VCaP (cell line): ENCODE data around the gene MYD88.

Experiments
- H3K27ac ChIP-seq: fragments of 450-650 bp; 2 replicates; pipeline ENCODE4 v1.5.1; 2017
- CTCF ChIP-seq: fragments of 450-650 bp; conservative IDR thresholded peaks from 2 replicates; pipeline ENCODE4 v1.5.1; 2017; ENCODE audit warnings: mild to moderate bottlenecking, moderate library complexity

The MYD88 gene

GRCh38 chr3:38098376-38098723 lies 40.1 kb upstream of the MYD88 start:
- TF ChIP-seq CTCF = no peak
- no peak overlapping the region for H3K27ac ChIP-seq

GRCh38 chr3:38099518-38099917 lies 38.9 kb upstream of the MYD88 start:
- H3K27ac ChIP-seq = no peak overlapping the region
- no peak for TF ChIP-seq CTCF

DNA sequence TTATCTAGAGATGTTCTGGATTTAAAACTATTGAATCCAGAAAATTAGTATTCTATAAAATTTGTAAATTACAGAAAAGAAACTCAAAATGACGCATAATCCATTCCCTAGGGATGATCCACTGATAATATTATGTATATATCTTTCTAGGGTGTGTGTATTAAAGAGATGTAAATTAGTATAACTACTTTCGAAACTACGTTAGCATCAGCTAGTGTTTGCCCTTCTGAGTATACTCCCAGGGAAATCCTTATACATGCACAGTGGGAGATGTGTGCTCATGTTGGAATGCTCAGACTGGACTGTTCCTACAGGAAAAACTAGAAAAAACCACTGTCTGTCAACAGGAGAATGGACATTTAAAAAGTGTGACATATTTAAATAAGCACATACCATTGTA lies 38.0 kb upstream of the MYD88 start:
- no peak for TF ChIP-seq CTCF
- H3K27ac ChIP-seq = no peak overlapping the region

DNA sequence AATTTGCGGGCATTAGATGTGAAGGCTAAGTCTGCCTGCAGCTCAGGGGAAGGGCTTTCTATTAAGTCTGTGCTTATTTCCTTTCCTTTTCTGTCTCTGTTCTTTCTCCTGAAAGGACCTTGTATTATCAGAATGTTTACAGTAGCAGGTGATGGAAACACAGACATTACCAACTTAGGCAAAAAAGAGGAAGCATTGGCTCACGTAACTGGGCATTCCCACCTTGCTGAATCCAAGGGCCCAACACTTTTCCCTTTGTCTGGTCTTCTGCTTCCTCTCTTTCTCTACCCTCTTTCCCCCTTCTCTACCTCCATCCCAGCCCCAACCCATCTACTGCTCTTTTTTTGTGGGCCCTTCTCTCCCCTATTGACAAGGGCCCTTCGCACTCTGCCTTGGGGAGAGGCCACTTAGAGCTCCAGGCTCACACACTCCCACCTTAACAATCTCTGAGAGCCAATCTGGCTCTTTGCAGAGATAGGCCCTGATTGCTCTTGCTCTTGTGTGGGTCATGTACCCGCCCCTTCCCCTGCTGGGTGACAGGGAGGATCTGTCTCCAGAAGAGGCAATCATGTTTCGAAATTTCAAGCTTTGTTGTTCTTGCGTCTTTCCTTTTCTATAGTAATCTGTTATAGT lies 36.5 kb upstream of the MYD88 start:
- no peak for TF ChIP-seq CTCF
- H3K27ac ChIP-seq = no peak overlapping the region

GRCh38 chr3:38102444-38102814 lies 36.0 kb upstream of the MYD88 start:
- TF ChIP-seq CTCF = no peak
- no peak overlapping the region for H3K27ac ChIP-seq

DNA sequence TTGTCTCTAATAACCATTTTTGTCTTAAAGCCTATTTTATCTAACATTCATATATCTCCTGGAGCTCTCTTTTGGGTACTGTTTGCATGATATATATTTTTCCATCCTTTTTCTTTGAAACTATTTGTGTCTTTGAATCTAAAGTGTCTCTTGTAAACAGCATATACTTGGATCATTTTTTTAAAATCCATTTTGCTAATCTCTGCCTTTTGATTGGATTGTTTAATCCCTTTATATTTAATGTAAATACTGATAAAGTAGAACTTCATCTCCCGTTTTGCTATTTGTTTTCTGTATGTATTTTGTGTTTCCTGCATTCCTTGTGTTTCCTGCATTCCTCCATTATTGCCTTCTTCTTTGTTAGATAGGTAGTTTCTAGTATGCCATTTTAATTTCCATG lies 32.9 kb upstream of the MYD88 start:
- no peak overlapping the region for H3K27ac ChIP-seq
- no peak for TF ChIP-seq CTCF

- H3K27ac ChIP-seq = no peak overlapping the region
- no peak for TF ChIP-seq CTCF
These were observed 30.4 kb upstream of the MYD88 start for GRCh38 chr3:38107911-38108648.
